22Rv1 (cell line): ENCODE results near the gene ABCG5.

Experiments
- ZFX ChIP-seq: fragments of 450-650 bp; IDR thresholded peaks from 2 replicates; pipeline ENCODE4 v1.6.1; 2017; ENCODE audit warnings: antibody characterized with exemption, borderline replicate concordance
- TF ChIP-seq, protein P1 (sequence below): fragments of 450-650 bp; IDR thresholded peaks from 2 replicates; pipeline ENCODE4 v1.5.1; 2017; ENCODE audit warnings: mild to moderate bottlenecking

DNA sequence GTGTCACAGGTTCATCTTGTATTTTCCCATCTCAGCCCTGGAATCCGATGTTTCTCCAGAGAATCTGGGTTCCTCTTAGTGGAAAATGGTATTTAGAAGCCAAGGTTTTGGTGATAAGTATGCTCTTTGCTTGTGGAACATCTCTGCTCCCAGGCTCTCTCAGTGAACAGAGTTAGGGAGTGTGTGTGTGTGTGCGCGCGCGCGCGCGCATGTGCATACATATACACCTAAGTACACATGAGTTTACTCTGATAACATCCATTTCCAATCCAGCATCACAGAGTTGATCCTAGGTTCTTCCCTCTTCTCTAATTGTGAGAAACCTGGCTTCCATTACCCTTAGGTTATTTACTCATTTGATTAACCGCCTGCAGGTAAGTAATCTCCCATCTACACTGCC is 41.8 kb upstream of the ABCG5 start:
- TF ChIP-seq, protein P1, sequence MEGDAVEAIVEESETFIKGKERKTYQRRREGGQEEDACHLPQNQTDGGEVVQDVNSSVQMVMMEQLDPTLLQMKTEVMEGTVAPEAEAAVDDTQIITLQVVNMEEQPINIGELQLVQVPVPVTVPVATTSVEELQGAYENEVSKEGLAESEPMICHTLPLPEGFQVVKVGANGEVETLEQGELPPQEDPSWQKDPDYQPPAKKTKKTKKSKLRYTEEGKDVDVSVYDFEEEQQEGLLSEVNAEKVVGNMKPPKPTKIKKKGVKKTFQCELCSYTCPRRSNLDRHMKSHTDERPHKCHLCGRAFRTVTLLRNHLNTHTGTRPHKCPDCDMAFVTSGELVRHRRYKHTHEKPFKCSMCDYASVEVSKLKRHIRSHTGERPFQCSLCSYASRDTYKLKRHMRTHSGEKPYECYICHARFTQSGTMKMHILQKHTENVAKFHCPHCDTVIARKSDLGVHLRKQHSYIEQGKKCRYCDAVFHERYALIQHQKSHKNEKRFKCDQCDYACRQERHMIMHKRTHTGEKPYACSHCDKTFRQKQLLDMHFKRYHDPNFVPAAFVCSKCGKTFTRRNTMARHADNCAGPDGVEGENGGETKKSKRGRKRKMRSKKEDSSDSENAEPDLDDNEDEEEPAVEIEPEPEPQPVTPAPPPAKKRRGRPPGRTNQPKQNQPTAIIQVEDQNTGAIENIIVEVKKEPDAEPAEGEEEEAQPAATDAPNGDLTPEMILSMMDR, result no peak
- TF ChIP-seq ZFX, result no peak
